Loucy (cell line): ENCODE results near the gene SMOC2.

Experiments
- H2AFZ ChIP-seq: fragments of 200-600 bp; sonication (generic); 2 replicates; pipeline ENCODE4 v1.6.0; 2016; ENCODE audit warnings: antibody characterized with exemption, mild to moderate bottlenecking, low read length, moderate library complexity
- H3F3A ChIP-seq: fragments of 200-600 bp; 2 replicates; pipeline ENCODE4 v1.6.0; 2016; ENCODE audit warnings: antibody characterized with exemption, low read depth, mild to moderate bottlenecking
- H3K27me3 ChIP-seq: fragments of 200-600 bp; sonication (generic); 2 replicates; pipeline ENCODE4 v1.6.1; 2014; ENCODE audit warnings: low read length, mild to moderate bottlenecking; ENCODE audit not compliant: insufficient read depth, poor library complexity, severe bottlenecking
- H3K36me3 ChIP-seq: fragments of 200-600 bp; sonication (generic); 2 replicates; pipeline ENCODE4 v1.6.1; 2016; ENCODE audit warnings: low read length; ENCODE audit not compliant: insufficient read depth
- H3K4me1 ChIP-seq: fragments of 200-600 bp; sonication (generic); 2 replicates; pipeline ENCODE4 v1.5.1; 2014; ENCODE audit warnings: low read length, mild to moderate bottlenecking; ENCODE audit not compliant: insufficient read depth, poor library complexity, severe bottlenecking
- H3K4me2 ChIP-seq: fragments of 200-600 bp; sonication (generic); 2 replicates; pipeline ENCODE4 v1.6.0; 2014; ENCODE audit warnings: antibody characterized with exemption, low read length, low read depth, mild to moderate bottlenecking; ENCODE audit not compliant: poor library complexity, severe bottlenecking
- H3K4me3 ChIP-seq: fragments of 200-600 bp; sonication (generic); 2 replicates; pipeline ENCODE4 v1.5.1; 2014; ENCODE audit warnings: low read length, mild to moderate bottlenecking, mixed read lengths; ENCODE audit not compliant: poor library complexity, severe bottlenecking
- H3K79me2 ChIP-seq: fragments of 200-600 bp; sonication (generic); 2 replicates; pipeline ENCODE4 v1.6.1; 2014; ENCODE audit warnings: low read length; ENCODE audit not compliant: insufficient read depth
- H3K9ac ChIP-seq: fragments of 200-600 bp; sonication (generic); 2 replicates; pipeline ENCODE4 v1.6.0; 2014; ENCODE audit warnings: mild to moderate bottlenecking, low read depth, low read length, moderate library complexity; ENCODE audit not compliant: poor library complexity, severe bottlenecking
- H3K9me2 ChIP-seq: fragments of 200-600 bp; sonication (generic); replicated peaks from 2 replicates; pipeline ENCODE4 v1.6.1; 2016; ENCODE audit warnings: low read depth, low read length, mixed read lengths
- H3K9me3 ChIP-seq: fragments of 200-600 bp; sonication (generic); 2 replicates; pipeline ENCODE4 v1.6.1; 2014; ENCODE audit warnings: mild to moderate bottlenecking, antibody characterized with exemption, low read length, low read depth; ENCODE audit not compliant: insufficient read depth
- H4K20me1 ChIP-seq: fragments of 200-600 bp; sonication (generic); 2 replicates; pipeline ENCODE4 v1.6.0; 2014; ENCODE audit warnings: antibody characterized with exemption, low read length, mild to moderate bottlenecking; ENCODE audit not compliant: insufficient read depth, poor library complexity, severe bottlenecking
- EZH2phosphoT487 ChIP-seq: fragments of 200-600 bp; IDR thresholded peaks from 2 replicates; pipeline ENCODE4 v1.6.1; 2018; ENCODE audit warnings: antibody characterized with exemption, mild to moderate bottlenecking, moderate library complexity, borderline replicate concordance
- TF ChIP-seq, protein P1 (sequence below): fragments of 200-600 bp; sonication (generic); conservative IDR thresholded peaks from 2 replicates; pipeline ENCODE4 v1.5.1; 2014; ENCODE audit warnings: mild to moderate bottlenecking, antibody characterized with exemption, low read length

SMOC2 gene

DNA sequence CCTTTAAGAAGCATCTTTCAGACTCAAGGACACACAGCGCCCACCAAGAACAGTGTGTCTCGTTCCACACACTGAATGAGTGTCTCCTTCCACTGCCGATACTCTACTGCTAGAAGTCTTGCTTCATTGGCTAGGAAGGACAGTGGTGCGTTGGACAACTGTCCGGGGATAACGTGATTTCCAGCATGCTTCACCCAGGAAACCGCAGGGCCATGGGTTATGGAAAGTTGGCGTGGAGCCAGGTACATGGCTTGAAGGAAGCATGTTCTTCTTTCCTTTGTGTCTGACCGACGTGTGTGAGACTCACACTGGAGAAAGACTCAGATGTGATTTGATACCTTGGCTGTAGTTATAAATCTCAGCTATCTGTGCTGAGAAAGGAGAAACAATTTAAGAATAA lies 73.2 kb downstream of the SMOC2 start:
- H3K9ac ChIP-seq: no peak overlapping the region
- no peaks in the 10 kb centered on the region for H3K36me3 ChIP-seq
- H3K9me2 ChIP-seq: no peaks in the 10 kb centered on the region
- no peaks in the 10 kb centered on the region for H3K27me3 ChIP-seq
- TF ChIP-seq, protein P1, sequence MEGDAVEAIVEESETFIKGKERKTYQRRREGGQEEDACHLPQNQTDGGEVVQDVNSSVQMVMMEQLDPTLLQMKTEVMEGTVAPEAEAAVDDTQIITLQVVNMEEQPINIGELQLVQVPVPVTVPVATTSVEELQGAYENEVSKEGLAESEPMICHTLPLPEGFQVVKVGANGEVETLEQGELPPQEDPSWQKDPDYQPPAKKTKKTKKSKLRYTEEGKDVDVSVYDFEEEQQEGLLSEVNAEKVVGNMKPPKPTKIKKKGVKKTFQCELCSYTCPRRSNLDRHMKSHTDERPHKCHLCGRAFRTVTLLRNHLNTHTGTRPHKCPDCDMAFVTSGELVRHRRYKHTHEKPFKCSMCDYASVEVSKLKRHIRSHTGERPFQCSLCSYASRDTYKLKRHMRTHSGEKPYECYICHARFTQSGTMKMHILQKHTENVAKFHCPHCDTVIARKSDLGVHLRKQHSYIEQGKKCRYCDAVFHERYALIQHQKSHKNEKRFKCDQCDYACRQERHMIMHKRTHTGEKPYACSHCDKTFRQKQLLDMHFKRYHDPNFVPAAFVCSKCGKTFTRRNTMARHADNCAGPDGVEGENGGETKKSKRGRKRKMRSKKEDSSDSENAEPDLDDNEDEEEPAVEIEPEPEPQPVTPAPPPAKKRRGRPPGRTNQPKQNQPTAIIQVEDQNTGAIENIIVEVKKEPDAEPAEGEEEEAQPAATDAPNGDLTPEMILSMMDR: no peak
- TF ChIP-seq EZH2phosphoT487: no peak
- no peaks in the 10 kb centered on the region for H3F3A ChIP-seq
- H2AFZ ChIP-seq: no peak overlapping the region
- H3K4me1 ChIP-seq: no peaks in the 10 kb centered on the region
- H3K9me3 ChIP-seq: peaks cover 11% of the 10 kb centered on the region; the same call in 1 of the 2 replicates
- no peak overlapping the region for H3K4me2 ChIP-seq
- no peaks in the 10 kb centered on the region for H3K79me2 ChIP-seq
- no peak overlapping the region for H3K4me3 ChIP-seq
- H4K20me1 ChIP-seq: no peaks in the 10 kb centered on the region

- Histone ChIP-seq H3F3A (no peaks in the 10 kb centered on the region), H3K27me3 (no peaks in the 10 kb centered on the region)
- TF ChIP-seq EZH2phosphoT487: no peak
- TF ChIP-seq, protein P1: no peak
Observed at GRCh38 chr6:168515376-168515775, 74.4 kb downstream of the SMOC2 start.

GRCh38 chr6:168516944-168517741 lies 76.2 kb downstream of the SMOC2 start:
- Histone ChIP-seq H3K9ac (no peak overlapping the region), H2AFZ (no peak overlapping the region)
- TF ChIP-seq EZH2phosphoT487: no peak
- TF ChIP-seq, protein P1: no peak

More at GRCh38 chr6:168515376-168515775, 74.4 kb downstream of the SMOC2 start:
- Histone ChIP-seq H3K36me3 (no peaks in the 10 kb centered on the region), H3K9ac (no peak overlapping the region), H4K20me1 (no peaks in the 10 kb centered on the region), H3K4me2 (no peak overlapping the region), H3K4me1 (no peaks in the 10 kb centered on the region), H3K9me2 (no peaks in the 10 kb centered on the region), H2AFZ (no peak overlapping the region), H3K9me3 (peaks cover 18% of the 10 kb centered on the region; the same call in 1 of the 2 replicates), H3K79me2 (no peaks in the 10 kb centered on the region), H3K4me3 (no peak overlapping the region)

More at GRCh38 chr6:168516944-168517741, 76.2 kb downstream of the SMOC2 start:
- Histone ChIP-seq H3K36me3 (no peaks in the 10 kb centered on the region), H3K9me3 (peaks cover 18% of the 10 kb centered on the region; the same call in 1 of the 2 replicates), H3K4me3 (no peak overlapping the region), H3K4me1 (no peaks in the 10 kb centered on the region), H3K4me2 (no peak overlapping the region), H4K20me1 (no peaks in the 10 kb centered on the region), H3K79me2 (no peaks in the 10 kb centered on the region), H3K9me2 (no peaks in the 10 kb centered on the region), H3K27me3 (no peaks in the 10 kb centered on the region), H3F3A (no peaks in the 10 kb centered on the region)
